HepG2 (cell line): ENCODE results near the gene SERTAD1. TPM values are rescaled to one million over a fixed set of nuclear protein-coding genes. Genes with fewer than 3 reads are reported as not detected.

Experiments
- JARID2 ChIP-seq: sonication (generic); formaldehyde crosslinking; IDR thresholded peaks from 2 replicates; pipeline ENCODE4 v1.8.1; 2023; ENCODE audit warnings: missing genetic modification reagents, inconsistent platforms; ENCODE audit not compliant: insufficient replicate concordance
- LBX2 ChIP-seq: sonication (generic); formaldehyde crosslinking; IDR thresholded peaks from 2 replicates; pipeline ENCODE4 v1.5.0; 2020; ENCODE audit warnings: missing genetic modification reagents, mild to moderate bottlenecking, borderline replicate concordance
- MAF1 ChIP-seq: sonication (generic); formaldehyde crosslinking; IDR thresholded peaks from 2 replicates; pipeline ENCODE4 v1.5.0; 2020; ENCODE audit warnings: missing genetic modification reagents, borderline replicate concordance
- MATR3 ChIP-seq: sonication (generic); formaldehyde crosslinking; IDR thresholded peaks from 2 replicates; pipeline ENCODE4 v1.4.0; 2020; ENCODE audit warnings: missing genetic modification reagents
- NFIC ChIP-seq: IDR thresholded peaks from 2 replicates; pipeline ENCODE4 v1.6.1; 2012; ENCODE audit warnings: mild to moderate bottlenecking, low read length, inconsistent platforms
- POLR2AphosphoS2 ChIP-seq: IDR thresholded peaks from 2 replicates; pipeline ENCODE4 v1.6.1; 2011; ENCODE audit warnings: low read depth, low read length, improper control_type of control experiment
- RAD51 ChIP-seq: fragments of 450-650 bp; IDR thresholded peaks from 2 replicates; pipeline ENCODE4 v1.6.1; 2016; ENCODE audit warnings: borderline replicate concordance
- REST ChIP-seq, 2 experiments: IDR thresholded peaks; 2 replicates each; pipeline ENCODE4 v1.6.1; 2011 to 2012; ENCODE audit warnings: low read length in 2 of 2, borderline replicate concordance in 1 of 2, low read depth in 1 of 2, mild to moderate bottlenecking in 1 of 2, moderate library complexity in 1 of 2
- SOX13 ChIP-seq, 3 experiments: fragments of 450-650 bp in 1 of 3; sonication (generic) in 1 of 3; formaldehyde crosslinking in 1 of 3; IDR thresholded peaks in 2 of 3; conservative IDR thresholded peaks in 1 of 3; 2 replicates each; pipeline versions ENCODE4 v1.5.0 to v1.6.1; 2016 to 2020; ENCODE audit warnings: antibody characterized with exemption in 1 of 3, mild to moderate bottlenecking in 1 of 3, missing compliant biosample characterization in 1 of 3, missing genetic modification reagents in 1 of 3, moderate library complexity in 1 of 3
- ZFAT ChIP-seq: sonication (generic); formaldehyde crosslinking; conservative IDR thresholded peaks from 2 replicates; pipeline ENCODE4 v1.8.1; 2023; ENCODE audit warnings: missing genetic modification reagents, inconsistent platforms
- ZMYM2 ChIP-seq: sonication (generic); formaldehyde crosslinking; IDR thresholded peaks from 2 replicates; pipeline ENCODE4 v1.8.0; 2022; ENCODE audit warnings: mild to moderate bottlenecking, missing genetic modification reagents
- ZNF75D ChIP-seq: sonication (generic); formaldehyde crosslinking; IDR thresholded peaks from 2 replicates; pipeline ENCODE4 v1.8.1; 2023; ENCODE audit warnings: missing genetic modification reagents, mild to moderate bottlenecking, borderline replicate concordance
- ZNF800 ChIP-seq: sonication (generic); formaldehyde crosslinking; IDR thresholded peaks from 2 replicates; pipeline ENCODE4 v1.4.0; 2020; ENCODE audit warnings: missing genetic modification reagents
- ZSCAN31 ChIP-seq: sonication (generic); formaldehyde crosslinking; IDR thresholded peaks from 2 replicates; pipeline ENCODE4 v1.5.0; 2020; ENCODE audit warnings: low read depth, mild to moderate bottlenecking, missing genetic modification reagents
- polyA plus RNA-seq, 8 experiments: library from polyadenylated mRNA; depleted of rRNA in 3 of 8; stranded (reverse) in 7 of 8; unstranded in 1 of 8; fragments of >200 nt; fragmentation: Illumina TruSeq in 4 of 8; extraction: Trizol in 4 of 8; gene quantifications; 2 replicates each; pipeline versions ENCODE4 v1.2.1 to v1.2.3, GENCODE V29; 2011 to 2016; ENCODE audit warnings: low read depth in 4 of 8, missing spikeins in 1 of 8, mixed read lengths in 1 of 8; ENCODE audit not compliant: insufficient read depth in 1 of 8
- total RNA-seq, 5 experiments: library from RNA; depleted of rRNA; stranded (reverse); fragments of >200 nt; fragmentation: Illumina TruSeq; extraction: Trizol; gene quantifications; 2 replicates each; pipeline ENCODE4 v1.2.3, GENCODE V29; 2016; ENCODE audit warnings: low read depth in 1 of 5

Gene SERTAD1
- total and polyA plus RNA-seq, 2 of the 13 experiments (the other 11 are each of a cell fraction or from before 2014, with no cell fraction given) = 4.3 to 4.5 TPM

GRCh38 chr19:40420766-40421765 is 4.7 kb downstream of the SERTAD1 start (continued):
- TF ChIP-seq ZNF800 (CRISPR knock-in tag) (peak; percentile 42), ZSCAN31 (CRISPR knock-in tag) (peak; percentile 87), POLR2AphosphoS2 (no peak), JARID2 (CRISPR knock-in tag) (peak; percentile 26), ZMYM2 (peak; percentile 72; the same call in 1 of the 2 replicates), REST (IDR thresholded peaks at IDR 0.05; ENCODE audit: borderline replicate concordance in 1 of 2, low read depth in 1 of 2, low read length in 2 of 2) (no peak), MAF1 (CRISPR knock-in tag) (no peak), ZNF75D (no peak), SOX13 (IDR thresholded peaks at IDR 0.05) (no peak), SOX13 (CRISPR knock-in tag; conservative IDR thresholded peaks at IDR 0.05 in 1 of 2, IDR thresholded peaks at IDR 0.05 in 1 of 2) (peak in 1 of 2 experiments; percentile 60; a peak in 2 of 4 replicates), RAD51 (no peak), ZFAT (CRISPR knock-in tag) (0 out of 2 replicates have a peak, but pooled peaks have one; percentile 19), LBX2 (CRISPR knock-in tag) (peak; percentile 81; the same call in 1 of the 2 replicates), NFIC (no peak), MATR3 (CRISPR knock-in tag) (no peak)
